SK-N-SH treated with all-trans-retinoic acid at 6 μM for 48 hours (cell line): ENCODE data around the gene TPH2.

Source experiments
- ATAC-seq: fragments of 200-7000 bp; cut with Tn5 transposase; 3 replicates; pipeline ENCODE4 v1.9.1; 2020; ENCODE audit warnings: mild to moderate bottlenecking, moderate library complexity
- ARNTL ChIP-seq: fragments of 450-650 bp; formaldehyde crosslinking; IDR thresholded peaks from 2 replicates; pipeline ENCODE4 v1.5.0; 2020; ENCODE audit warnings: low read depth, mild to moderate bottlenecking, moderate library complexity, borderline replicate concordance
- BACH2 ChIP-seq: fragments of 250-450 bp; sonication (Bioruptor Pico); IDR thresholded peaks from 2 replicates; pipeline ENCODE4 v1.9.0; 2021; ENCODE audit warnings: mild to moderate bottlenecking, borderline replicate concordance
- CREB5 ChIP-seq: fragments of 250-450 bp; sonication (Bioruptor Pico); IDR thresholded peaks from 2 replicates; pipeline ENCODE4 v1.5.1; 2020; ENCODE audit warnings: low read depth, mild to moderate bottlenecking, moderate library complexity
- CSDC2 ChIP-seq: fragments of 250-450 bp; sonication (Bioruptor Pico); IDR thresholded peaks from 2 replicates; pipeline ENCODE4 v1.5.0; 2020; ENCODE audit warnings: mild to moderate bottlenecking, moderate library complexity
- CSRNP3 ChIP-seq: fragments of 250-450 bp; sonication (Bioruptor Pico); IDR thresholded peaks from 2 replicates; pipeline ENCODE4 v1.5.1; 2021; ENCODE audit warnings: mild to moderate bottlenecking, moderate library complexity
- ESRRG ChIP-seq: fragments of 250-450 bp; sonication (Bioruptor Pico); IDR thresholded peaks from 2 replicates; pipeline ENCODE4 v1.6.1; 2021; ENCODE audit warnings: mild to moderate bottlenecking
- GLIS3 ChIP-seq: fragments of 250-450 bp; sonication (Bioruptor Pico); IDR thresholded peaks from 2 replicates; pipeline ENCODE4 v1.5.0; 2020; ENCODE audit warnings: mild to moderate bottlenecking, moderate library complexity
- ISL1 ChIP-seq: fragments of 250-450 bp; sonication (Bioruptor Pico); IDR thresholded peaks from 2 replicates; pipeline ENCODE4 v2.1.2; 2022; ENCODE audit warnings: mild to moderate bottlenecking, moderate library complexity
- OSR1 ChIP-seq: fragments of 250-450 bp; sonication (Bioruptor Pico); IDR thresholded peaks from 2 replicates; pipeline ENCODE4 v1.8.0; 2022; ENCODE audit warnings: moderate library complexity, mild to moderate bottlenecking, inconsistent platforms
- PATZ1 ChIP-seq: fragments of 250-450 bp; sonication (Bioruptor Pico); IDR thresholded peaks from 2 replicates; pipeline ENCODE4 v1.8.0; 2020; ENCODE audit warnings: mild to moderate bottlenecking, moderate library complexity, borderline replicate concordance
- POU6F1 ChIP-seq: fragments of 250-450 bp; sonication (Bioruptor Pico); IDR thresholded peaks from 2 replicates; pipeline ENCODE4 v1.8.0; 2021; ENCODE audit warnings: low read depth, mild to moderate bottlenecking, moderate library complexity, borderline replicate concordance
- PPARA ChIP-seq: fragments of 250-450 bp; sonication (Bioruptor Pico); IDR thresholded peaks from 2 replicates; pipeline ENCODE4 v1.5.0; 2020; ENCODE audit warnings: mild to moderate bottlenecking, borderline replicate concordance
- RARB ChIP-seq: fragments of 250-450 bp; sonication (Bioruptor Pico); IDR thresholded peaks from 2 replicates; pipeline ENCODE4 v1.8.0; 2021; ENCODE audit warnings: mild to moderate bottlenecking, moderate library complexity
- SNAI2 ChIP-seq: fragments of 250-450 bp; sonication (Bioruptor Pico); IDR thresholded peaks from 2 replicates; pipeline ENCODE4 v1.5.0; 2020; ENCODE audit warnings: mild to moderate bottlenecking, moderate library complexity
- TOX ChIP-seq: fragments of 250-450 bp; sonication (Bioruptor Pico); IDR thresholded peaks from 2 replicates; pipeline ENCODE4 v1.8.0; 2021; ENCODE audit warnings: mild to moderate bottlenecking, moderate library complexity, borderline replicate concordance
- ZC3H10 ChIP-seq: fragments of 250-450 bp; sonication (Bioruptor Pico); IDR thresholded peaks from 2 replicates; pipeline ENCODE4 v1.5.1; 2021; ENCODE audit warnings: mild to moderate bottlenecking, moderate library complexity
- ZFP3 ChIP-seq: fragments of 250-450 bp; sonication (Bioruptor Pico); IDR thresholded peaks from 2 replicates; pipeline ENCODE4 v1.5.0; 2020; ENCODE audit warnings: mild to moderate bottlenecking, moderate library complexity
- ZFP30 ChIP-seq: fragments of 450-650 bp; formaldehyde crosslinking; IDR thresholded peaks from 2 replicates; pipeline ENCODE4 v1.5.0; 2022; ENCODE audit warnings: mild to moderate bottlenecking, moderate library complexity
- ZNF565 ChIP-seq: fragments of 450-650 bp; formaldehyde crosslinking; conservative IDR thresholded peaks from 2 replicates; pipeline ENCODE4 v1.5.0; 2020; ENCODE audit warnings: low read depth, mild to moderate bottlenecking, moderate library complexity
- ZNF70 ChIP-seq: fragments of 450-650 bp; formaldehyde crosslinking; IDR thresholded peaks from 2 replicates; pipeline ENCODE4 v1.5.0; 2020; ENCODE audit warnings: mild to moderate bottlenecking, moderate library complexity
- ZNF8 ChIP-seq: fragments of 450-650 bp; formaldehyde crosslinking; IDR thresholded peaks from 2 replicates; pipeline ENCODE4 v1.5.0; 2020; ENCODE audit warnings: mild to moderate bottlenecking, moderate library complexity
- TF ChIP-seq, protein P1 (sequence below): fragments of 250-450 bp; sonication (Bioruptor Pico); IDR thresholded peaks from 2 replicates; pipeline ENCODE4 v1.5.0; 2020; ENCODE audit warnings: mild to moderate bottlenecking, moderate library complexity

Gene TPH2

DNA sequence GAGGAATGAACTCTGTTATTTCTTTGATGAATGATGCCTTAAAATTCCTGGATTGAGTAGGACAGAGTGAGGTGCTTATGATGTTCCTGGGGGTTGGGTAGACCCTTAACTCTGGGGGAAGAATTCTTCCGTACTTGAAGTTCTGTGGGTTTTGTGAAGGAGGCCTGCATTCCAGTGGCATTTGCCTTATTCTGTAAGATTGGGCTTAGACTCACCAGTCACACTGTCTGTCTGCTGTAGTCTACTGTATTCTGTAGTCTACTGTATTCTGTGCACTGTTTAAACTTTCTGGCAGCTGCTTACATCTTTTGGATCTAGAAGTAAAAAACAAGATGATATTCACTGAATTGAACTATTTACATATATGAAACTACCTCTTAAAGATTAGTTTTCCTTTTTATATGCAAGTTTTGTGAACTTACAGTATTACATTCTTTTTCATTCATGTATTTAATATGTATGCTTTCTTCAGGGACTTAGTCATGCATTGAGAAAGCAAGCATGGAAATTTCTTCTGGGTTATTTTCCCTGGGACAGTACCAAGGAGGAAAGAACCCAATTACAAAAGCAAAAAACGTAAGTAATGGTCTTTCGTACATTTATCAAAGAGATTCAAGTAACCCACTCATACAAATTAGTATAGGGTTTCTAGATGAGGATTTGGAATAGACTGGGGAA is 42.3 kb upstream of the TPH2 start:
- no peak for ATAC-seq
- no peak for TF ChIP-seq RARB (CRISPR knock-in tag)
- no peak for TF ChIP-seq OSR1 (CRISPR knock-in tag)
- TF ChIP-seq BACH2 = no peak
- TF ChIP-seq ZNF8 (CRISPR knock-in tag) = no peak
- no peak for TF ChIP-seq ZNF565 (CRISPR knock-in tag)
- TF ChIP-seq, protein P1, sequence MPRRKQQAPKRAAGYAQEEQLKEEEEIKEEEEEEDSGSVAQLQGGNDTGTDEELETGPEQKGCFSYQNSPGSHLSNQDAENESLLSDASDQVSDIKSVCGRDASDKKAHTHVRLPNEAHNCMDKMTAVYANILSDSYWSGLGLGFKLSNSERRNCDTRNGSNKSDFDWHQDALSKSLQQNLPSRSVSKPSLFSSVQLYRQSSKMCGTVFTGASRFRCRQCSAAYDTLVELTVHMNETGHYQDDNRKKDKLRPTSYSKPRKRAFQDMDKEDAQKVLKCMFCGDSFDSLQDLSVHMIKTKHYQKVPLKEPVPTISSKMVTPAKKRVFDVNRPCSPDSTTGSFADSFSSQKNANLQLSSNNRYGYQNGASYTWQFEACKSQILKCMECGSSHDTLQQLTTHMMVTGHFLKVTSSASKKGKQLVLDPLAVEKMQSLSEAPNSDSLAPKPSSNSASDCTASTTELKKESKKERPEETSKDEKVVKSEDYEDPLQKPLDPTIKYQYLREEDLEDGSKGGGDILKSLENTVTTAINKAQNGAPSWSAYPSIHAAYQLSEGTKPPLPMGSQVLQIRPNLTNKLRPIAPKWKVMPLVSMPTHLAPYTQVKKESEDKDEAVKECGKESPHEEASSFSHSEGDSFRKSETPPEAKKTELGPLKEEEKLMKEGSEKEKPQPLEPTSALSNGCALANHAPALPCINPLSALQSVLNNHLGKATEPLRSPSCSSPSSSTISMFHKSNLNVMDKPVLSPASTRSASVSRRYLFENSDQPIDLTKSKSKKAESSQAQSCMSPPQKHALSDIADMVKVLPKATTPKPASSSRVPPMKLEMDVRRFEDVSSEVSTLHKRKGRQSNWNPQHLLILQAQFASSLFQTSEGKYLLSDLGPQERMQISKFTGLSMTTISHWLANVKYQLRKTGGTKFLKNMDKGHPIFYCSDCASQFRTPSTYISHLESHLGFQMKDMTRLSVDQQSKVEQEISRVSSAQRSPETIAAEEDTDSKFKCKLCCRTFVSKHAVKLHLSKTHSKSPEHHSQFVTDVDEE (CRISPR knock-in tag) = no peak
- TF ChIP-seq CSRNP3 (CRISPR knock-in tag) = no peak

GRCh38 chr12:71900091-71900490 is 38.6 kb upstream of the TPH2 start:
- ATAC-seq = peak; percentile 60; the same call in 2 of the 3 replicates
- TF ChIP-seq ESRRG (CRISPR knock-in tag) = no peak
- TF ChIP-seq ZFP3 (CRISPR knock-in tag) = no peak
- no peak for TF ChIP-seq PPARA (CRISPR knock-in tag)

GRCh38 chr12:71904629-71905028 is 34.0 kb upstream of the TPH2 start:
- ATAC-seq = no peak
- no peak for TF ChIP-seq ARNTL (CRISPR knock-in tag)

DNA sequence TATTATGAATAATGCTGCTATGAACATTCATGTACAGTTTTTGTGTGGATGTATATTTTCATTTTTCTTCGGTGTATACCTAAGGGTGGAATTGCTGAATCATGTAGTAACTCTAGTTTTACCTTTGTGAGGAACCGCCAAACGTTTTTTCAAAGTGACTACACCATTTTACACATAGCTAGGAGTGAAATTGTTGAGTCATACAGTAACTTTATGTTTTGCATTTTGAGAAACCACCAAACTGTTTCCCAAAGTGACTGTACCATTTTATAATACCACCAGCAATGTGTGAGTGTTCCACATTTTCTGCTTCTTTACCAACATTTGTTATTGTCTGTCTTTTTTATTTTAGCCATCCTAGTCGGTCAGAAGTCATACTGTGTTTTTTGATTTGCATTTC is 3.1 kb upstream of the TPH2 start:
- TF ChIP-seq ZNF8 (CRISPR knock-in tag) (no peak), TOX (no peak), POU6F1 (no peak), ARNTL (CRISPR knock-in tag) (no peak), CSRNP3 (CRISPR knock-in tag) (no peak), ZNF565 (CRISPR knock-in tag) (no peak), ZC3H10 (no peak), ISL1 (CRISPR knock-in tag) (no peak), GLIS3 (CRISPR knock-in tag) (no peak), RARB (CRISPR knock-in tag) (no peak), PATZ1 (CRISPR knock-in tag) (no peak), CREB5 (no peak), ZFP30 (CRISPR knock-in tag) (no peak), CSDC2 (CRISPR knock-in tag) (no peak), ZNF70 (no peak), ZFP3 (CRISPR knock-in tag) (no peak), SNAI2 (no peak)
- TF ChIP-seq, protein P1 (CRISPR knock-in tag) = no peak
- no peak for ATAC-seq
